ENCODE results near the gene TPSAB1.

- TF ChIP-seq EZH2 (IDR thresholded peaks at IDR 0.05; ENCODE audit: insufficient read depth, poor library complexity, severe bottlenecking) (no peak), EZH2phosphoT487 (IDR thresholded peaks at IDR 0.05; ENCODE audit: insufficient read depth, low read depth) (no peak)
These were observed 45.2 kb upstream of the TPSAB1 start for GRCh38 chr16:1195393-1195666.
